HCT116 (cell line): ENCODE data around the gene GPRIN1. TPM values are rescaled to one million over a fixed set of nuclear protein-coding genes. Genes with fewer than 3 reads are reported as not detected.

ENCODE experiments used
- ATAC-seq: fragments of 200-7000 bp; cut with Tn5 transposase; 2 replicates; pipeline ENCODE4 v1.9.1; 2020; ENCODE audit warnings: mild to moderate bottlenecking, moderate library complexity
- BruUV-seq: library from RNA; stranded (reverse); fragments of 400-500 nt; replicated peaks from 2 replicates; lab custom pipeline; 2021; lab: Mats Ljungman, UMichigan
- CTCF ChIA-PET: fragments of 300-600 bp; sonication (Branson Sonifier 250); formaldehyde crosslinking; loops from one replicate; lab custom pipeline; 2021; ENCODE audit warnings: antibody characterized with exemption; lab: Charles Lee
- POLR2A ChIA-PET: fragments of 300-600, 350-600 bp; sonication (Branson Sonifier 250); formaldehyde crosslinking; loops from one replicate; lab custom pipeline; 2021; ENCODE audit warnings: antibody characterized with exemption; lab: Charles Lee
- RAD21 ChIA-PET, 2 experiments: fragments of 300-600 bp; sonication (Branson Sonifier 250); formaldehyde crosslinking; loops; one replicate each; lab custom pipeline; 2023; ENCODE audit warnings: low total read pairs in 2 of 2; ENCODE audit not compliant: uncharacterized antibody in 2 of 2, unreplicated experiment in 2 of 2, low non-redundant PET in 1 of 2; lab: Charles Lee
- DNase-seq: peaks from one replicate; pipeline ENCODE4 v3.0.0-alpha.2; 2010; ENCODE audit warnings: low read depth, low spot score
- H2AFZ ChIP-seq: fragments of 200-600 bp; shearing (Covaris generic), sonication (generic); 2 replicates; pipeline ENCODE4 v1.6.1; 2017; ENCODE audit warnings: low read depth, mixed run types, mixed read lengths, antibody characterized with exemption, low read length; ENCODE audit not compliant: poor library complexity, severe bottlenecking
- H3K27ac ChIP-seq: 2 replicates; pipeline ENCODE4 v1.5.1; 2012; ENCODE audit warnings: low read depth, low read length
- H3K27me3 ChIP-seq: fragments of 200-600 bp; sonication (generic); 2 replicates; pipeline ENCODE4 v1.6.1; 2016; ENCODE audit warnings: mixed run types, low read length, mixed read lengths; ENCODE audit not compliant: insufficient read depth
- H3K36me3 ChIP-seq, 2 experiments: fragments of 200-500 bp in 1 of 2; fragments of 200-600 bp in 1 of 2; sonication (Bioruptor generic) in 1 of 2; sonication (generic) in 1 of 2; 2 replicates each; pipeline versions ENCODE4 v1.5.1 to v1.6.1; 2014 to 2016; ENCODE audit warnings: low read length in 2 of 2, inconsistent platforms in 1 of 2, mixed read lengths in 1 of 2, mixed run types in 1 of 2; ENCODE audit not compliant: insufficient read depth in 2 of 2, control insufficient read depth in 1 of 2
- H3K4me1 ChIP-seq, 2 experiments: fragments of 200-600 bp in 1 of 2; sonication (generic) in 1 of 2; 2 replicates each; pipeline versions ENCODE4 v1.5.1 to v1.6.1; 2012 to 2017; ENCODE audit warnings: low read length in 2 of 2, inconsistent platforms in 1 of 2, mild to moderate bottlenecking in 1 of 2, mixed read lengths in 1 of 2, mixed run types in 1 of 2, moderate library complexity in 1 of 2; ENCODE audit not compliant: insufficient read depth in 2 of 2, control insufficient read depth in 1 of 2
- H3K4me2 ChIP-seq: fragments of 200-600 bp; sonication (generic); 2 replicates; pipeline ENCODE4 v1.6.1; 2017; ENCODE audit warnings: mixed run types, low read length, mixed read lengths
- H3K4me3 ChIP-seq, 2 experiments: fragments of 200-600 bp in 1 of 2; sonication (generic) in 1 of 2; replicated peaks in 1 of 2; 2 replicates each; pipeline ENCODE4 v1.5.1; 2011 to 2016; ENCODE audit warnings: low read length in 2 of 2, control low read depth in 1 of 2, low read depth in 1 of 2, mild to moderate bottlenecking in 1 of 2, mixed read lengths in 1 of 2, mixed run types in 1 of 2
- H3K79me2 ChIP-seq: fragments of 200-600 bp; sonication (generic); 2 replicates; pipeline ENCODE4 v1.6.1; 2017; ENCODE audit warnings: mild to moderate bottlenecking, mixed run types, low read length, moderate library complexity, mixed read lengths; ENCODE audit not compliant: insufficient read depth
- H3K9ac ChIP-seq: fragments of 200-600 bp; sonication (generic); 2 replicates; pipeline ENCODE4 v1.6.1; 2016; ENCODE audit warnings: low read length, mixed read lengths
- H3K9me2 ChIP-seq: fragments of 200-600 bp; sonication (generic), shearing (Covaris generic); 2 replicates; pipeline ENCODE4 v1.6.1; 2017; ENCODE audit warnings: mixed run types, mild to moderate bottlenecking, moderate library complexity; ENCODE audit not compliant: insufficient read depth
- H3K9me3 ChIP-seq, 2 experiments: fragments of 200-500 bp in 1 of 2; fragments of 200-600 bp in 1 of 2; sonication (Bioruptor generic) in 1 of 2; sonication (generic) in 1 of 2; 2 replicates each; pipeline ENCODE4 v1.6.1; 2014 to 2017; ENCODE audit warnings: low read length in 2 of 2, mixed read lengths in 2 of 2, inconsistent platforms in 1 of 2, low read depth in 1 of 2, mild to moderate bottlenecking in 1 of 2, mixed run types in 1 of 2, moderate library complexity in 1 of 2; ENCODE audit not compliant: control insufficient read depth in 1 of 2, insufficient read depth in 1 of 2
- H4K20me1 ChIP-seq: fragments of 200-600 bp; sonication (generic), shearing (Covaris generic); 2 replicates; pipeline ENCODE4 v1.6.1; 2017; ENCODE audit warnings: mixed run types, mild to moderate bottlenecking, moderate library complexity; ENCODE audit not compliant: insufficient read depth
- CBX3 ChIP-seq: IDR thresholded peaks from 2 replicates; pipeline ENCODE4 v1.6.1; 2012; ENCODE audit warnings: low read depth
- CEBPB ChIP-seq: IDR thresholded peaks from 2 replicates; pipeline ENCODE4 v1.6.1; 2012; ENCODE audit warnings: low read depth
- EZH2 ChIP-seq: fragments of 200-600 bp; sonication (generic); IDR thresholded peaks from 2 replicates; pipeline ENCODE4 v1.6.1; 2017; ENCODE audit warnings: antibody characterized with exemption, mixed run types
- JUND ChIP-seq: IDR thresholded peaks from 2 replicates; pipeline ENCODE4 v1.6.1; 2012
- POLR2A ChIP-seq: IDR thresholded peaks from 2 replicates; pipeline ENCODE4 v1.7.0; 2011; ENCODE audit warnings: borderline replicate concordance; ENCODE audit not compliant: insufficient read depth, insufficient read length; ENCODE audit errors: extremely low read depth
- SIN3A ChIP-seq: IDR thresholded peaks from 2 replicates; pipeline ENCODE4 v1.6.1; 2012; ENCODE audit warnings: low read depth
- YY1 ChIP-seq: IDR thresholded peaks from 2 replicates; pipeline ENCODE4 v1.6.1; 2011; ENCODE audit warnings: low read length, low read depth, moderate library complexity, mild to moderate bottlenecking; ENCODE audit not compliant: insufficient replicate concordance; ENCODE audit errors: extremely low read depth
- ZFX ChIP-seq: fragments of 450-650 bp; IDR thresholded peaks from 2 replicates; pipeline ENCODE4 v1.6.1; 2017
- ZNF274 ChIP-seq: fragments of 200-500 bp; sonication (Bioruptor generic); IDR thresholded peaks from 2 replicates; pipeline ENCODE4 v1.6.1; 2014; ENCODE audit warnings: mild to moderate bottlenecking, low read depth, low read length, inconsistent platforms
- intact Hi-C: fragments of 100-400 bp; cut with micrococcal nuclease; formaldehyde crosslinking; loops from 2 replicates; pipeline ENCODE4 v1.10.0; 2022
- total RNA-seq: library from RNA; stranded (reverse); gene quantifications from one replicate; pipeline ENCODE4 v1.2.1, GENCODE V29; 2021; ENCODE audit not compliant: unreplicated experiment
- TF ChIP-seq, protein P1 (sequence below), 3 experiments: fragments of 200-600 bp in 1 of 3; sonication (generic) in 1 of 3; IDR thresholded peaks in 2 of 3; conservative IDR thresholded peaks in 1 of 3; 2 replicates each; pipeline ENCODE4 v1.5.1; 2012 to 2017; ENCODE audit warnings: low read depth in 2 of 3, low read length in 2 of 3, antibody characterized with exemption in 1 of 3, borderline replicate concordance in 1 of 3, control low read depth in 1 of 3, mild to moderate bottlenecking in 1 of 3, mixed read lengths in 1 of 3, mixed run types in 1 of 3, moderate library complexity in 1 of 3; ENCODE audit not compliant: insufficient read depth in 1 of 3
- TF ChIP-seq, protein P2 (sequence below): IDR thresholded peaks from 2 replicates; pipeline ENCODE4 v1.6.1; 2012
- TF ChIP-seq, protein P3 (sequence below): IDR thresholded peaks from 2 replicates; pipeline ENCODE4 v1.6.1; 2012; ENCODE audit warnings: low read depth
- TF ChIP-seq, protein P4 (sequence below): IDR thresholded peaks from 2 replicates; pipeline ENCODE4 v1.6.1; 2011; ENCODE audit warnings: mild to moderate bottlenecking, low read length, moderate library complexity; ENCODE audit not compliant: insufficient replicate concordance; ENCODE audit errors: extremely low read depth

GPRIN1 gene
- total RNA-seq, 1 experiment from 2014 or later: 14.2 TPM

DNA sequence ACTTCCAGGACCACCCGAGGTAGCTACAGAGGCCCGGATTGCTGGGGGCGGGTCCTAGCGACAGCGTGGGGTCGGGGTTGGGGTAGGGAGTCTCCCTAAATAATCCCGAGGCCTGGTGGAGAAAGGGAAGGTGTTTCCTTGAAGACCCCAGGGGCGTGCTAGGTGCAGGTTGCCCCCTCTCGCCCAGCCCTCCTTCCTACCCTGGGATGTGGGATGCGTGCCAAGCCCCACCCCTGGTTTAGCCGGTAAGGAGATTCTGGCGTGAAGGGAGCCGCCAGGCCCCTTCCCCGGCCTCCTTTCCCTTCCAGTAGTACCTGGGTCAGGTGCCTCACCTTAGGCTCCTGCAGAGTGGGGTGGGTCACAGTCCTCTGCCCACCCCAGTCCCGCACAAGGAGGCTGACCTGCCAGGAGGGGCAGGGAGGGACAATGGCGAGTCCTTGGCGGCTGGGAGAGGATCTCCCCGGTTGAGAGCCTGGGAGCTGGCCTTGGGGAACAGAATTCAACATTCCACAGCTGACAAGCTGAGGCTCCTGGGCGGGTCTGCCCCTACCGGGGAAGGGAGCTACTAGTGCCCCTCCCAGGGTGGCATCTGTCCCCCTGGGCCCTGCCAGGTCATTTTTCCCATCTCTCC, 38.0 kb upstream of the GPRIN1 start (continued):
- TF ChIP-seq, protein P1, sequence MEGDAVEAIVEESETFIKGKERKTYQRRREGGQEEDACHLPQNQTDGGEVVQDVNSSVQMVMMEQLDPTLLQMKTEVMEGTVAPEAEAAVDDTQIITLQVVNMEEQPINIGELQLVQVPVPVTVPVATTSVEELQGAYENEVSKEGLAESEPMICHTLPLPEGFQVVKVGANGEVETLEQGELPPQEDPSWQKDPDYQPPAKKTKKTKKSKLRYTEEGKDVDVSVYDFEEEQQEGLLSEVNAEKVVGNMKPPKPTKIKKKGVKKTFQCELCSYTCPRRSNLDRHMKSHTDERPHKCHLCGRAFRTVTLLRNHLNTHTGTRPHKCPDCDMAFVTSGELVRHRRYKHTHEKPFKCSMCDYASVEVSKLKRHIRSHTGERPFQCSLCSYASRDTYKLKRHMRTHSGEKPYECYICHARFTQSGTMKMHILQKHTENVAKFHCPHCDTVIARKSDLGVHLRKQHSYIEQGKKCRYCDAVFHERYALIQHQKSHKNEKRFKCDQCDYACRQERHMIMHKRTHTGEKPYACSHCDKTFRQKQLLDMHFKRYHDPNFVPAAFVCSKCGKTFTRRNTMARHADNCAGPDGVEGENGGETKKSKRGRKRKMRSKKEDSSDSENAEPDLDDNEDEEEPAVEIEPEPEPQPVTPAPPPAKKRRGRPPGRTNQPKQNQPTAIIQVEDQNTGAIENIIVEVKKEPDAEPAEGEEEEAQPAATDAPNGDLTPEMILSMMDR (IDR thresholded peaks at IDR 0.05 in 2 of 3, conservative IDR thresholded peaks at IDR 0.05 in 1 of 3; ENCODE audit: borderline replicate concordance in 1 of 3, insufficient read depth in 1 of 3, low read depth in 2 of 3, low read length in 2 of 3): no peak
- TF ChIP-seq, protein P2, sequence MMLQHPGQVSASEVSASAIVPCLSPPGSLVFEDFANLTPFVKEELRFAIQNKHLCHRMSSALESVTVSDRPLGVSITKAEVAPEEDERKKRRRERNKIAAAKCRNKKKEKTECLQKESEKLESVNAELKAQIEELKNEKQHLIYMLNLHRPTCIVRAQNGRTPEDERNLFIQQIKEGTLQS: no peak
- no peak for TF ChIP-seq YY1
- TF ChIP-seq JUND: no peak
- TF ChIP-seq ZNF274: no peak
- no peak for TF ChIP-seq CBX3
- TF ChIP-seq POLR2A: no peak

DNA sequence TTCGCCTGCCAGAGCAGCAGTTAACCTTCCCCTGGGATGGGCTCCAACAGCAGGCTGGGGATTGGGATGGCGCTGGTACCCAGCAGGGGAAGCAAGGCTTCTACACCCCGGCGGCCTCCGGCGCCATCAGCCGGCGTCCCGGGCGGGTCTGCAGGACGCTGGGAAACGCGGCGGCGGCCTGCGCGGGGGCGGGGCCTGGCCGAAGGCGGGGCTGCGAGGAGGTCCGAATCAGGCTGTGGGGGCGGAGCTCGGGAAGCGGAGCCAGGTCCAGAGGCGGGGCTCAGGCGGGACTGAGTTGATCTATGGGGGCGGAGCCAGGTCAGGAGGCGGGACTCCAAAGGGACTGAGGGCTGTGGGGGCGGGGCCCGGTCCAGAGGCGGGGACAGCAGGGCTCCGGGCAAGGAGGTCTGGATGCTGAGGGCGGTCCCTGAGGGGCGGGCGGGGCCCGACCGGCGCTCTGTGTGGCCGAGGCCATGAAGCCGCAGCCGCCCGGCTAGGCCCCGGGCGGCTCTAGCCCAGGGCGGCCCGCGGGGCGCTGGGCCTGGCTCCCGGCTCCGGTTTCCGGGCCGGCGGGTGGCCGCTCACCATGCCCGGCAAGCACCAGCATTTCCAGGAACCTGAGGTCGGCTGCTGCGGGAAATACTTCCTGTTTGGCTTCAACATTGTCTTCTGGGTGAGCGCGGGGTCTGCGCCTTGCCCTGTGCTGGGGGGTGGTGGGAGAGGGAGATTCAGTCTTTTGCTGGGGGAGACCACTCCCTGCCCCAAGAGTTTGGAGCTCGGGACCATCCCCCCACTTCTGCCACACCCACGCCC, 37.3 kb upstream of the GPRIN1 start, which contains the start of gene TSPAN17:
TSS of gene TSPAN17 (plus strand) at position 455 of the 813 bp plus-strand sequence. CDS start at position 587, 132 bp downstream.
- peak within 1 kb of the TSS; percentile 68 for H3K27ac ChIP-seq
- DNase-seq (peak; percentile 97), ATAC-seq (peak; percentile 91)
- peaks cover 28% of the 10 kb centered on the region for H3K79me2 ChIP-seq
- POLR2A ChIA-PET: interaction anchor here (1.1 to 1.4 kb wide), 4 partner anchors 12 to 110 kb away, joined by 3 to 4 read pairs (median 4); partner anchors contain the start of gene RNF44
- no peak within 1 kb of the TSS for H2AFZ ChIP-seq
- intact Hi-C loops: no loop called here
- peaks cover 17 to 44% of the 10 kb centered on the region in 2 experiments for H3K4me1 ChIP-seq
- no TSS peak for BruUV-seq
- RAD21 ChIA-PET: interaction anchor here (0.7 kb wide), 2 partner anchors 13 to 376 kb away, joined by 3 read pairs; no protein-coding TSS in a partner anchor
- CTCF ChIA-PET: interaction anchor here (1.0 to 2.2 kb wide), 4 partner anchors 10 to 917 kb away, joined by 3 to 11 read pairs (median 4); partner anchors contain the start of gene FGFR4
- no peaks in the 10 kb centered on the region for H3K27me3 ChIP-seq
- peak within 1 kb of the TSS; percentile 86 to 89 for H3K4me3 ChIP-seq
- H3K9ac ChIP-seq: peak within 1 kb of the TSS; percentile 84
- H3K4me2 ChIP-seq: peak within 1 kb of the TSS; percentile 94
- H3K36me3 ChIP-seq: no peaks in the 10 kb centered on the region
- no peaks in the 10 kb centered on the region for H4K20me1 ChIP-seq
- H3K9me3 ChIP-seq: no peaks in the 10 kb centered on the region
- H3K9me2 ChIP-seq: no peaks in the 10 kb centered on the region
- TF ChIP-seq, protein P2: no peak
- TF ChIP-seq SIN3A (no peak), EZH2 (no peak), YY1 (peak; percentile 89), CEBPB (no peak), ZFX (peak; percentile 86), CBX3 (no peak), ZNF274 (no peak)
- TF ChIP-seq, protein P3, sequence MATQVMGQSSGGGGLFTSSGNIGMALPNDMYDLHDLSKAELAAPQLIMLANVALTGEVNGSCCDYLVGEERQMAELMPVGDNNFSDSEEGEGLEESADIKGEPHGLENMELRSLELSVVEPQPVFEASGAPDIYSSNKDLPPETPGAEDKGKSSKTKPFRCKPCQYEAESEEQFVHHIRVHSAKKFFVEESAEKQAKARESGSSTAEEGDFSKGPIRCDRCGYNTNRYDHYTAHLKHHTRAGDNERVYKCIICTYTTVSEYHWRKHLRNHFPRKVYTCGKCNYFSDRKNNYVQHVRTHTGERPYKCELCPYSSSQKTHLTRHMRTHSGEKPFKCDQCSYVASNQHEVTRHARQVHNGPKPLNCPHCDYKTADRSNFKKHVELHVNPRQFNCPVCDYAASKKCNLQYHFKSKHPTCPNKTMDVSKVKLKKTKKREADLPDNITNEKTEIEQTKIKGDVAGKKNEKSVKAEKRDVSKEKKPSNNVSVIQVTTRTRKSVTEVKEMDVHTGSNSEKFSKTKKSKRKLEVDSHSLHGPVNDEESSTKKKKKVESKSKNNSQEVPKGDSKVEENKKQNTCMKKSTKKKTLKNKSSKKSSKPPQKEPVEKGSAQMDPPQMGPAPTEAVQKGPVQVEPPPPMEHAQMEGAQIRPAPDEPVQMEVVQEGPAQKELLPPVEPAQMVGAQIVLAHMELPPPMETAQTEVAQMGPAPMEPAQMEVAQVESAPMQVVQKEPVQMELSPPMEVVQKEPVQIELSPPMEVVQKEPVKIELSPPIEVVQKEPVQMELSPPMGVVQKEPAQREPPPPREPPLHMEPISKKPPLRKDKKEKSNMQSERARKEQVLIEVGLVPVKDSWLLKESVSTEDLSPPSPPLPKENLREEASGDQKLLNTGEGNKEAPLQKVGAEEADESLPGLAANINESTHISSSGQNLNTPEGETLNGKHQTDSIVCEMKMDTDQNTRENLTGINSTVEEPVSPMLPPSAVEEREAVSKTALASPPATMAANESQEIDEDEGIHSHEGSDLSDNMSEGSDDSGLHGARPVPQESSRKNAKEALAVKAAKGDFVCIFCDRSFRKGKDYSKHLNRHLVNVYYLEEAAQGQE: no peak
- TF ChIP-seq, protein P4, sequence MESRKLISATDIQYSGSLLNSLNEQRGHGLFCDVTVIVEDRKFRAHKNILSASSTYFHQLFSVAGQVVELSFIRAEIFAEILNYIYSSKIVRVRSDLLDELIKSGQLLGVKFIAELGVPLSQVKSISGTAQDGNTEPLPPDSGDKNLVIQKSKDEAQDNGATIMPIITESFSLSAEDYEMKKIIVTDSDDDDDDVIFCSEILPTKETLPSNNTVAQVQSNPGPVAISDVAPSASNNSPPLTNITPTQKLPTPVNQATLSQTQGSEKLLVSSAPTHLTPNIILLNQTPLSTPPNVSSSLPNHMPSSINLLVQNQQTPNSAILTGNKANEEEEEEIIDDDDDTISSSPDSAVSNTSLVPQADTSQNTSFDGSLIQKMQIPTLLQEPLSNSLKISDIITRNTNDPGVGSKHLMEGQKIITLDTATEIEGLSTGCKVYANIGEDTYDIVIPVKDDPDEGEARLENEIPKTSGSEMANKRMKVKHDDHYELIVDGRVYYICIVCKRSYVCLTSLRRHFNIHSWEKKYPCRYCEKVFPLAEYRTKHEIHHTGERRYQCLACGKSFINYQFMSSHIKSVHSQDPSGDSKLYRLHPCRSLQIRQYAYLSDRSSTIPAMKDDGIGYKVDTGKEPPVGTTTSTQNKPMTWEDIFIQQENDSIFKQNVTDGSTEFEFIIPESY: no peak
